Measurements from ENCODE around the gene MACROD2.
"Not testable (repeated sequence)": the region's sequence is repeated elsewhere in the genome, so short reads cannot be mapped to it uniquely, and the experiment has no call there.

Gene MACROD2

GRCh38 chr20:15077733-15078250 is 1082.5 kb downstream of the MACROD2 start:
- no peak for DNase-seq

- DNase-seq: no peak
These were observed 1084.5 kb downstream of the MACROD2 start for GRCh38 chr20:15079594-15080340.

DNA sequence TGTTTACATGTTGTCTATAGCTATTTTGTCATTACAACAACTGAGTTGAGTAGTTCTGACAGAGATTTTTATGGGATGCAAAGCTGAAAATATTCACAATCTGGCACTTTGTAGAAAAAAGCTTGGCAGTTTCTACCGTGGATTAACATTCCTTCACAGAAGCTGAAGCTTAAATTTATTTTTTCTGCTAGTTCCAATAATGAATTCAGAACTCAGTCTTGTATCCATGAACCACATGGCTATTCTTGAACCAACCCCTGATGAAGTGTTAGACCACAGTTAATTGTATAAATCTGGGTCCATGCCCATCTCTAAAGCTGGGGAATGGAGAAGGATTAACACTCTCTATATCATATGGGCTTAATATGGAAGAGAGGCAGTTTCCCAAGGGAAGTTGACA is 1085.9 kb downstream of the MACROD2 start:
- DNase-seq: no peak

DNA sequence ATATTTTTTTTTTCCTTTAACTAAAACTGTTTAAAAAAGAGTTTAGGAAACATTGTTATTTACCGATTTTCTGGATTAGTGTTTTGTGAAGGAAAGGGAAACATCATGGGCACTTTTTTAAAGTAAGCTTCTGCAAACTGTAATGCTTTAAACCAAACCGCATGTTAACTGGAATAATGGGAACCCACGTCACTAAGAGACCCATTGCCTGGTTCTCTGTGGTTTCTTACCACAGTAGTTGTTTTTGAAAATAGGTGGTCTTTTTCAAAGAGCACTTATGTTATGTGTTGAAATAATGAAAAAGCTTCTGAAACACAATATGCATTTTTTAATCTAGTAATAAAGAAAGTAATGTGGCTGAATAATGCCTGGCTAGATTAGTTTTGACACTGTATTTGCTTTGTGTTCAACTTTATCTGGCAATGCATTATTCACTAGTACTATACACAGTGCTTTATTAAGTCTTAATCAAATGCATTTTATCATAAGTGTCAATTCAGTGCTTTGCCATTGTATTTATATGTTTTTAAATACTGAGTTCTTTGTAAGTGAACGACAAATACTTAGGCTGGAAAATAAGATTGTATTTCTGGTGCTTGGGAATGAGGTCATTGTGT is 1096.2 kb downstream of the MACROD2 start:
- no peak for DNase-seq

GRCh38 chr20:15098351-15098750 is 1103.0 kb downstream of the MACROD2 start:
- no peak for DNase-seq

GRCh38 chr20:15099130-15099529 is 1103.8 kb downstream of the MACROD2 start:
- no peak for DNase-seq

- DNase-seq: no peak
These were observed 1105.3 kb downstream of the MACROD2 start for GRCh38 chr20:15100506-15101160.

- no peak for DNase-seq
These were observed 1112.6 kb downstream of the MACROD2 start for GRCh38 chr20:15107931-15108330.

DNA sequence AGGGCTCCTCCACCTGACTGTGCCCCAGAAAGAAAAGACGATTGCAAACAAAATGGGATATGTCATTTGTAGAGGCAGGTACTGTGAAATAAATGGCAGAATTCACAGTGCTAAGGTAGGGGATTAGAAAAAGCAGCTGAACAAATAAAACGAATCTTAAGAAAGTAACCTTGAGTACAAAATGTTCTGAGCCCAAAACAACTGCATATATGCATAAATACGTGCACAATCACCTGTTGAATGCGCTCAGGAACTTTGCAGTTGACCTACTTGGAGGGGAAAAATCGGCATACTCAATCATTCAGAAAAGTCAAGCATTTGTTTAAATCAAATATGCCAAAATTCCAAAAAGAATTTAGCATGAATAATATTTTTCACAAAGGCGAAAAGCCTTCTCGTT is 1114.2 kb downstream of the MACROD2 start:
- DNase-seq: no peak

DNA sequence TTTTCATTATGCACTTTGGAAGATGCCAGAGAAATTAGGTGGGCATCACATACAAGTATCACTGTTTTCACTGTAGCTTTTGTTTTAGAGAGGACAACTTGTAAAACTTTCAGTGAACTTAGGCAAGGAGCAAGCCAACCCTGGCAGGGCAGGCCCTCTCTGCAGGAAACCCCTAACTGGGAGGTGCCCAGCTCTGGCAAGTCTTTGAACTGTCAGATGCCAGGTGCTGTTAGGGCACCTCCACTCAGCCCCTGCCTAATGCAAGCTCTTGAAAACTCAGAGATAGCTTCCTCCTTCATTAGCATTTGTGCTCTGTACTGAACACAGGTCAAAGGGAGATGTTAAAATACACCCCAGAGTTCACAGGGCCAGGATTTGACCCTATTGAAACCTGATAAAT is 1116.3 kb downstream of the MACROD2 start:
- DNase-seq: no peak

GRCh38 chr20:15113144-15113773 is 1117.9 kb downstream of the MACROD2 start:
- DNase-seq: no peak

GRCh38 chr20:15119852-15120487 is 1124.7 kb downstream of the MACROD2 start:
- no peak for DNase-seq

DNA sequence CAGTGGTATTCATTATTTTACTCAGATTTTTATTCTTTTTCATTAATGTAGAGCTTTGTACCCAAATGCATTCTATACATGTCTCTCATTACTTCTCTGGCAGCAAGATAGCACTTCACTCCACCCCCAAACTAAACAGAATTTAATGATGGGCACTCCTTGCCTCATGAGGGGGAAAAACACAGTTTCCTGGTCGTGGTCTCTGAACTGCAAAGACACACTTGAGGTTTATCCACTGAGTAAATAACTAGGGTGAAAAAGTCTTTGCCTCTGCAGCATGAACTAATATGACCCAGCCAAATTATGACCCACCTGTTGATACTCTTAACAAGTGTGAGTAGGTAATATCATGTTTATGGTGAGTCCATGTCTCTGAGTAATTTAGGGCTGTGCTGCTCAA is 1127.3 kb downstream of the MACROD2 start:
- no peak for DNase-seq

GRCh38 chr20:15131176-15131575 is 1135.9 kb downstream of the MACROD2 start:
- no peak for DNase-seq

GRCh38 chr20:15138548-15139126 is 1143.3 kb downstream of the MACROD2 start:
- DNase-seq: no peak

DNA sequence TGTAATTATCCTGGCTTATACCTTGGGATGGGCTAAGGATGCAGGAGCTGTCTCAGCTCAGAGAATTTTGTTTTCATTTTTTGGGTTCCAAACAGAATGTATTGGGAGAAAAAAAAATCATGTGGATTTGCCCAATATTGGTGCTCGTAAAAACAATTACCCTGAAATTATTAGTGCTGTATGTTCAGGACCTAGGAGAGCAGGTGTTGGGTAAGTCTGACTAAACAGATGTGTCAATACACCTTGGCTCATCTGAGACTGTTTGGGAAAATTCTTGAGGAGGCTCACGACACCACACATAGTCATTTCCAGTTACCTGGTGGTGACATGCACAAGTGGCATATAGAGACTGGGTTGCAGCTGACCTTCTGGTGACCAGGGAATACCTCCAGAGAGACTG is 1144.2 kb downstream of the MACROD2 start:
- DNase-seq: no peak

DNA sequence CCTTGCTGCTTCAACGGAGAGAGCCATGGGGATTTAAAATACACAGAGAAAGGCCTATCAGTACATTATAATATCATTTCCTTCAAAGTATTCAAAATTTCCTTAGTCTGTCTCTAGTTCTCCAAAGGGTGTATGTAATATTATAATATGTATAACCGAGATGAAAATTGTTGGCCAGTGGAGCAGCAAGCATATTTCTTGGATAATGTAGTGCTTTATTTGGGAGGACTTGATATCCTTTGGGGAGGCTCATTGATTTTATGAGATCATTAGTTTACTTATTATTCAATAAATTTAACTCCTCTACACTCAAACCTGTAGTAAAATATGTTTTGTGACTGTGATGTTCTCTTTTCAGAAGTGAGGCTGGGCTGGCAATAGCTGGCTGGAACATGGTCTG is 1145.0 kb downstream of the MACROD2 start:
- DNase-seq: no peak

- DNase-seq: not testable (repeated sequence)
These were observed 1145.6 kb downstream of the MACROD2 start for GRCh38 chr20:15140940-15141339.

- no peak for DNase-seq
These were observed 1146.5 kb downstream of the MACROD2 start for GRCh38 chr20:15141861-15142260.

- DNase-seq: no peak
These were observed 1148.2 kb downstream of the MACROD2 start for GRCh38 chr20:15143478-15143877.

DNA sequence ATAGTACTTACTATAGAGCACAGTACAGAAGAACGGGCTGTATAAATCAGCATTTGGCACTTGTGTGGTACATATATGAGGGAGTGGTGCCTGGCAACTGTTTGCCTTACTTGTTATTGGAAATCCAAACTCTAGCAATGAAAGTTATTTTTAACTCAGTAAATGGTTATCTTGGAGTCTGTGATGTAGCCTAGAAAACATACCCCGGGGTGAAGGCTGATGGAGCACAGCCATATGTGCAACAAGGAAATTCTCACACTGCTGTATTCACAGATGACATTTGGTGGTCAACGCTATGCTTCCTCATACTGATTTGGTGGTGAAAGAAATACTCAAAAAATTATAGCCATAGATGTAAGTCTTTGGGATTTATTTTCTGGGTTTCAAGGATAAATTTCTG is 1149.6 kb downstream of the MACROD2 start:
- no peak for DNase-seq

DNA sequence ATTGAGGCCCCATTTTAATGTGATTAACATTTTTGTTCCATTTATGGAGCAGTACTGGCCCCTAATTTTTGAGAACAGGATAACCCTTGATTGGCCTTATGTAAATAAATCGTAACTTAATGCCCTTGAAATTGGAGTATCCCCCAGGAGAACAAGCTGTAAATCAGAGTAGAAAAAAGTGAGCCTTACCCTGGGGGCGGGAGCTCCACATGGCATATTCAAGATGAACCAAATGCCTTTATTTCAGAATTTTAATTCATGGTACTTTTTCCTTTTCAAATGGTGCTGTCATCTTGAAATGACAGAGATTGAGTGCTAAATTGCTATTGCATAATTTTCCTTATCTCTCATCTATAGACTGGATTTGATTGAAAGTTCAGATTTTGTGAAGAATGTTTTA is 1151.6 kb downstream of the MACROD2 start:
- no peak for DNase-seq

- no peak for DNase-seq
These were observed 1158.8 kb downstream of the MACROD2 start for GRCh38 chr20:15154070-15154469.
